Fibroblast of villous mesenchyme (primary cell): ENCODE measurements around the gene POLDIP2. TPM values are rescaled to one million over a fixed set of nuclear protein-coding genes. Genes with fewer than 3 reads are reported as not detected.

Experiments used
- DNase-seq: peaks from one replicate; pipeline ENCODE4 v3.0.0-alpha.2; 2010; ENCODE audit warnings: low read depth
- H3K4me3 ChIP-seq: 2 replicates; pipeline ENCODE4 v1.5.1; 2011; ENCODE audit warnings: low read depth, mild to moderate bottlenecking, low read length
- total RNA-seq: library from RNA; depleted of rRNA; stranded (reverse); fragments of >200 nt; gene quantifications from 2 replicates; pipeline ENCODE4 v1.2.3, GENCODE V29; 2012
- TF ChIP-seq, protein P1 (sequence below): IDR thresholded peaks from 2 replicates; pipeline ENCODE4 v1.5.1; 2012; ENCODE audit warnings: low read depth, mild to moderate bottlenecking, low read length; ENCODE audit not compliant: insufficient read depth

POLDIP2 gene
- total RNA-seq, 1 donor, result 85.5 TPM

DNA sequence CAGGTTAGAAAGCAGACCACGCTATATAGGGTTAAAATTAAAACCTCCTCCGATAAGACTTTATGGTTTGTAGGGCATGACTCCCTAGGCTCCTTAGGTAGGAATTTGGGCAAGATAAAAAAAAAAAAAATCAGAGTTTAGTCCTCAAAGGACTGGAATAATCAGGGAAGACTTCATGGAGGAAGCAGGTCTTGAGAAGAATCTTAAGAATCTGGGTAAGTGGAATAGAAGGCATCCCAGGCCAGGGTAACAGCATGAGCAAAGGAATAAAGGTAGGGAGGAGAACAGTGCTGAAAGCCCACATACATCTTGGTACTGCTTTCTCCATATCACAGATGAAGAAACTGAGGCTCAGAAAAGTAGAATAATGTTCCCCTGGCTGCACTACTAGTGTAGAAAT is 33.2 kb upstream of the POLDIP2 start:
- TF ChIP-seq, protein P1, sequence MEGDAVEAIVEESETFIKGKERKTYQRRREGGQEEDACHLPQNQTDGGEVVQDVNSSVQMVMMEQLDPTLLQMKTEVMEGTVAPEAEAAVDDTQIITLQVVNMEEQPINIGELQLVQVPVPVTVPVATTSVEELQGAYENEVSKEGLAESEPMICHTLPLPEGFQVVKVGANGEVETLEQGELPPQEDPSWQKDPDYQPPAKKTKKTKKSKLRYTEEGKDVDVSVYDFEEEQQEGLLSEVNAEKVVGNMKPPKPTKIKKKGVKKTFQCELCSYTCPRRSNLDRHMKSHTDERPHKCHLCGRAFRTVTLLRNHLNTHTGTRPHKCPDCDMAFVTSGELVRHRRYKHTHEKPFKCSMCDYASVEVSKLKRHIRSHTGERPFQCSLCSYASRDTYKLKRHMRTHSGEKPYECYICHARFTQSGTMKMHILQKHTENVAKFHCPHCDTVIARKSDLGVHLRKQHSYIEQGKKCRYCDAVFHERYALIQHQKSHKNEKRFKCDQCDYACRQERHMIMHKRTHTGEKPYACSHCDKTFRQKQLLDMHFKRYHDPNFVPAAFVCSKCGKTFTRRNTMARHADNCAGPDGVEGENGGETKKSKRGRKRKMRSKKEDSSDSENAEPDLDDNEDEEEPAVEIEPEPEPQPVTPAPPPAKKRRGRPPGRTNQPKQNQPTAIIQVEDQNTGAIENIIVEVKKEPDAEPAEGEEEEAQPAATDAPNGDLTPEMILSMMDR, result no peak
- no peak overlapping the region for H3K4me3 ChIP-seq
- no peak for DNase-seq

DNA sequence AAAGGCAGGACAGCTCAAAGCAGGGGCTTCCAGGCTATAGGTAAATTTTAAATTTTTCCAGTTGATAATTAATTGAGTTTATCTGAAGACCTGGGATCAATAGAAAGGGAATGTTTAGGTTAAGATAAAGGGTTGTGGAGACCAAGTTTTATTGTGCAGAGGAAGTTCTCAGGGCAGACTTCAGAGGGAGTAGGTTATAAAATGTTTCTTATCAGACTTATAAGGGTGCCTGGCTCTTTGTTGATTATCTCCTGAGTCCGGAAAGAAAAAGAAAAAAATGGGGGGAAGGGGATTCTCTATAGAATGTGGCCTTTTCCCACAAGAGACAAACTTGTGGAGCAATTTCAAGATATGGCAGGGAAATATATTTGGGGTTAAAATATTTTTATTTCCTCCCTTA is 32.8 kb upstream of the POLDIP2 start:
- H3K4me3 ChIP-seq, result no peak overlapping the region
- DNase-seq, result no peak
- TF ChIP-seq, protein P1, result no peak

DNA sequence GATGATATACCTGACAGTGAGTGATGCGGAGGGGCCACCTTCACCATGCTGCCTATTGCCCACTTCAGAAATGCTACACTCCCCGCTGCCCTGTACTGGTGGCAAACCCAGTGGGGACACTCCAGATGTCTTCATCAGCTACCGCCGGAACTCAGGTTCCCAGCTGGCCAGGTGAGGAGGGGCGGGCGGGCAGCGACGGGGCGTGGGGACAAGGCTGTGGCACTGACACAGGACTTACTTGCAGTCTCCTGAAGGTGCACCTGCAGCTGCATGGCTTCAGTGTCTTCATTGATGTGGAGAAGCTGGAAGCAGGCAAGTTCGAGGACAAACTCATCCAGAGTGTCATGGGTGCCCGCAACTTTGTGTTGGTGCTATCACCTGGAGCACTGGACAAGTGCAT is 30.8 kb upstream of the POLDIP2 start:
- H3K4me3 ChIP-seq, result no peak overlapping the region
- no peak for DNase-seq
- TF ChIP-seq, protein P1, result no peak

DNA sequence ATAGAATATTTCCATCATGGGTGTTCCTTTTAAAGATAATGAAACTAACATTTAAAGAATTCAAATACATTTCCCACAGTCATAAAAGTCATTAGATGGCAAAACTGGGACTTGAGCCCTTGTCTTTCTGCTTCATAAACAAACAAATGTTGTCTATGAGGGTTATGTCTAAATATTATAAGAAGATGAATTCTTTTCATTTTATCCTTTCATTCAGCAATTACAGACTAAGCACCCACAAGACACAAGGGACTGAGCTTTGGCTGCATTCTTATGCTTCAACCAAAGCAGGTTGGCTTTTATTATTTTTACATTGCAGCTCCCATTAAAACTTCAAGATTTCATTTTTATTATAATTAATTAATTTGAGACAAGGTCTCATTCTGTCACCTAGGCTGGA is 29.1 kb upstream of the POLDIP2 start:
- no peak for DNase-seq

DNA sequence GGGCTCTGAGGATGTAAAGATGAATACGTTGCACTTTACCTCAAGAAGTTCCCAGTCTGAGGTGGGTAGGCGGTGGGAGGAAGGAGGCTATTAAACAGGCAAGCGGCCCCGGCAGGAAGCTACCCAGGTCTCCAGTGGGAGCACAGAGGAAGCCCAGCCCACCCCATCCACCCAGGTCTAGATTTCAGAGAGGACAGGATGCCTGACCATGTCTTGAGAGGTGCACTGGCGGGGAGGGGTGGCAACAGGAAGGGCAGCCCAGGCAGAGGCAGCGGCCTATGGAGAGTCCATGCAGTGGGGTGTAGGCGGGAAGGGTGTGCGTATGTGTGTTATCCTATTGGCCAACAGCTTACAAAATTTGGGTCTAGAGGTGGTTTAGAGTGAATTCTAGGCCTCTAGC is 28.1 kb upstream of the POLDIP2 start:
- TF ChIP-seq, protein P1, result no peak

More for the DNA sequence above, 29.1 kb upstream of the POLDIP2 start:
- TF ChIP-seq, protein P1, result no peak
- H3K4me3 ChIP-seq, result no peak overlapping the region

DNA sequence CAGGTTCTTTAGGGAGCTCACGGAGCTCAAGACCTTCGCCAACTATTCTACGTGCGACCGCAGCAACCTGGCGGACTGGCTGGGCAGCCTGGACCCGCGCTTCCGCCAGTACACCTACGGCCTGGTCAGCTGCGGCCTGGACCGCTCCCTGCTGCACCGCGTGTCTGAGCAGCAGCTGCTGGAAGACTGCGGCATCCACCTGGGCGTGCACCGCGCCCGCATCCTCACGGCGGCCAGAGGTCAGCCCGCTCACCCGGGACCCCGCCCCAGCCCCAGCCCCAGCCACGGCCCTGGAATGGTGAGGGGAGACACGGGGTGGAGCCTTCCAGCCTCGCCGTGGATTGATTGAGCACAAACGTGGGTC is 27.7 kb upstream of the POLDIP2 start:
- TF ChIP-seq, protein P1, result no peak
- H3K4me3 ChIP-seq, result no peak overlapping the region
- DNase-seq, result no peak

More for the DNA sequence above, 28.1 kb upstream of the POLDIP2 start:
- H3K4me3 ChIP-seq, result no peak overlapping the region
- no peak for DNase-seq

DNA sequence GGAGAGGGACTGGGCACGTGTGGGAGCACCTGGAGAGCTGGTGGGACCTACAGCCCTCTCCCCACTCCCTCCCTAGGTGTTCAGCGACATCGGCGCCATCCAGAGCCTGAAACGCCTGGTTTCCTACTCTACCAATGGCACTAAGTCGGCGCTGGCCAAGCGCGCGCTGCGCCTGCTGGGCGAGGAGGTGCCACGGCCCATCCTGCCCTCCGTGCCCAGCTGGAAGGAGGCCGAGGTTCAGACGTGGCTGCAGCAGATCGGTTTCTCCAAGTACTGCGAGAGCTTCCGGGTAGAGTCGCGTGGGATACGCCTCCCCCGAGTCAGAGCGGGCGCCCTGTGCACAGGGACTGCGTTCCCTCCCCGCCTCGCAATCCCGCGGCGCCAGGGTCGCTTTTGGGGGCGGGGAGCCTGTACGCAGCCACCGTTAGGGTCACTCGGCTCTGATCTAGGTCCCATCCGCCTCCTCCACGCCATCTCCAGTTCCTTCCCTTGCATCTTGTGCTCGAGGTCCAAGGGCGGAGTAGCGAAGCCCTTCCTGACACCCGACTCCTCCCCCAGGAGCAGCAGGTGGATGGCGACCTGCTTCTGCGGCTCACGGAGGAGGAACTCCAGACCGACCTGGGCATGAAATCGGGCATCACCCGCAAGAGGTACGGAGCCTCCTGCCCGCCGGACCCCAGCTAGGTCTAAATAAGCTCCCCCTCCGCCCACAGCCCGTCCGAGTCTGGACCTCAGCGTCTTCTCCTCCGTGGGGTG is 27.1 kb upstream of the POLDIP2 start:
- DNase-seq, result no peak
- TF ChIP-seq, protein P1, result no peak
- no peak overlapping the region for H3K4me3 ChIP-seq
